HG03354 (cell line): ENCODE data around the gene HDLBP.
"Not testable (repeated sequence)": the region's sequence is repeated elsewhere in the genome, so short reads cannot be mapped to it uniquely, and the experiment has no call there.

ENCODE experiments used
- ATAC-seq: cut with Tn5 transposase; IDR thresholded peaks from one replicate; pipeline ENCODE4 v1.9.1; 2021; ENCODE audit warnings: mild to moderate bottlenecking; ENCODE audit not compliant: unreplicated experiment, poor library complexity, severe bottlenecking

The HDLBP gene

DNA sequence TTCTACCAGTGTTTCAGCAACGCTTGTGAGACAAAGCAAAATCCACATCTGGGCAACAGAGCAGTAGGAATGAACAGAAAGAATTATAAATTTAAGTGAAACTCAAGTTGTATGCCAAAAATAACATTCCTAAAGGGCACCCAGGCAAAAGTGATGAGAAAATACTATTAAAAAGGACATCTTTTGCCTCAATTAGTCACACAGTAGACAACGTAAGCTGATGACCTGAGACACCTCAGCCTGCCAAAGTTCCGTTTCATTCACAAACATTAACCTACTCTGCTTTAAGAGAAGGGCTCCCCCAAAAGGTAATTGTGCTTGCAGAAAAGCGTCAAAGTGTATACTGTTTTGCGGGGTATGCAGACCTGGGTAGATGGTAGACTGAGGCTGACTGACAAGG lies 7.2 kb downstream of the HDLBP start:
- no peak for ATAC-seq

DNA sequence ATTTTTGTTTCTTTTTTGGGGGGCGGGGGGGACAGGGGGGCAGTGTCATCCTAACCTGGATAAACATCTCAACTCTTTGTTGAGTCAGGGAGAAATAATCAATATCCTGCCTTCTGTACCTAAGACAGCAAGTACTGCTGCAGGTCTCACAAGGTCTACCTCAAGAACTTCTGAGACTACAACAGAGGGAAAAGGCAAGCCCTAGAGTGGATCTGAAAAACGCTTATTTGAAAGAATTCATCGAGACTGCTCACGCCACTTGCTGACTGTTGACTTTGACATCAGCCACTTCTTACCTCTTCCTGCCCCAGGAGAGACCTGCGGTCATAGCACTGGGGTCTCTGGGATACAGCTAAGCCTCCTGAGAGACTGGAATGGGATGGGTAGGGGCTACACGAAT lies 8.4 kb downstream of the HDLBP start:
- no peak for ATAC-seq

DNA sequence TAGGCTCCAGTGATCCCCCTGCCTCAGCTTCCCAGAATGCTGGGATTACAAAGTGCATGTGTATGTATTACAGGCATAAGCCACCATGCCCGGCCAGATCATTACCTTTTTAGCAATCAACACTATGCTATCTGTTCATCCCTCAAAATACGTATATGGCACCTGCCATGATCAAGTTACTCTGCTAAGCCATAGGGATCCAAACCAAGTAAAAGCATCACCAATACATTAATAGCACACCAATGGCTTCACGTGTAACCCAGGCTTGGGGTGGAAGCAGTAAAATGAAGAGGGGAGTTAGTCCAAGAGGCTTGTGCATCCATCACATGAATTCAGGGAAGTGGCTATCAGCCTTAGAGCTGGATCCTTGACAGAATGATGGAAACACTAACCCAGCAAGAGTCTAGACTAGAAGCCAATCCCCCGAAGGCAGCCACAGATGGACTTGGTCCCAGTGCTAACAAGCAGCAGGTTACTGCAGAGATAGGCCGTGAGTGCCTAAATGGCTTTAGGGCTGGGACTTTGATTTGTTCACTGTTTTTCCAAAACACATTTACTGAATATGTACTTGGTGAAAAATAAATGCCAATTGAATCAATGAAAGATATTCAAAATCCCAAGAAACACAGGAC lies 11.3 kb downstream of the HDLBP start:
- ATAC-seq, result no peak

DNA sequence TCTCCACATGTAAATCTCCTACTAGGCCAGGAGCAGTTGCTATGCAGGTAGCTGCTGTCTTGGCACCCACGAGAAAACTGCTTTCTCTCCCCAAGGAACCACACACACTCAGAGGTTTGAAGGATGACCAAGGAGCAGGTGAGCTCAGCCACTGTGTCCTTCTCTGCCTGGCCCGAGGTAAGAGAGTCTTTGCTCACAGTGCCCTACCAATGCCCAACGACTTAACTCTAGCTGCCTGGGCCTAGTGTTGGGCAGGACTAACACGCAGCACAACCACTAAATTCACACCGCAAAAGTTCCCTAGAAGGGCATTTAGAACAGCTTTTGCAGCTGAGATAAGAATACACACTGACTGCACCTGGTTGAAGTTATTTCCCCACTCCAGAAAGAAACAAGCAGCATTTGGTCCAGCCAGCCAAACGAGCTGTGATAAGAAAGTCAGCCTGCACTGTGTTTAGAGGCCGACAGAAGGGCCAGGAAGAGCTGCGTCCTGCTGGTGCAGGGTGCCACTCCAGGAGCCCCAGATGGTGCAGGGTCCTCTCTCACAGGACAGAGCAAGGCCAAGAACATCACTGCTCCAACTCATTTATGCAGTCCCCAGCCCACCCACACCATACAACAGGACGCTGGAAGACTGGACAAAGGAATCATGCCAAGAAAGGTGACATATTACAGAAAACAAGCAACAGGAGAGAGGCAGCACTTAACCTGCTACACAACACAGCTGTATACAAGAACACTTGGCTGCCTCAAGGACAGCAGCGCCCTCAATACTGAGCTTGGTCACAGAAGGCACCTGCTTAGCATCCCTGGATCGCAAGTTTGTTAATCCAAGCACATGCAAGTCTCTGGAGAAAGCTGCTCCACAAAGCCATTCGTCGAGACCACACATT lies 12.5 kb downstream of the HDLBP start:
- no peak for ATAC-seq

DNA sequence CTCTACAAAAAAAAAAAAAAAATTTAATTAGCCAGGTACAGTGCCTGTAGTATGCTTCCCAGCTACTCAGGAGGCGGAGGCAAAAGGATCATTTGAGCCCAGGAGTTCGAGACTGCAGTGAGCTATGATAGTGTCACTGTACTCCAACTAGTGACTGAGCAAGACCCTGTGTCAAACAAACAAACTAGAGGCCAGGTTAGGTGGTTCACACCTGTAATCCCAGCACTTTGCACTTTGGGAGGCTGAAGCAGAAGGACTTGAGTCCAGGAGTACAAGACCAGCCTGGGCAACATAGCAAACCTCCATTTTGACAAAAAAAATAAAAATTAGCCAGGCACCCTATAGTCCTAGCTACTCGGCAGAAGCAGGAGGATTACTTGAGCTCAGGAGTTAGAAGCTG lies 13.4 kb downstream of the HDLBP start:
- ATAC-seq, result no peak

DNA sequence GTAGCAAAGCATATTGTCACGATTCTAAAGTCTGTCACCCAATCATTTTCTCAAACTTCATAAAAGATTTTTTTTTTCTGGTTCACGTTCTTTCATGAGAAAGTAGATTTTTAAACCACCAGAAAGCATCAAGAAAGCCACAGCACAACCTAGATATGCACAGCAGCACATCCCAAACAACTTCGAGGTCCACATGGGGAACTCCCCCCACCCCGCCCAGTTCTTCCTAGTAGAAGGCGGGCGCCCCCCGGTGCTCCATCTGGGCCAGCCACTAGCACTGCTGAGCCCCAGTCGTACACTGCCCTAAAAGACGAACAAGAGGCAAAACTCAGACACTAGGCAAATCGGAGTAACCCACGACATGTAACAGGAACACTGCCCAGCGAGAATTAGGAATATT lies 15.5 kb downstream of the HDLBP start:
- ATAC-seq, result no peak

DNA sequence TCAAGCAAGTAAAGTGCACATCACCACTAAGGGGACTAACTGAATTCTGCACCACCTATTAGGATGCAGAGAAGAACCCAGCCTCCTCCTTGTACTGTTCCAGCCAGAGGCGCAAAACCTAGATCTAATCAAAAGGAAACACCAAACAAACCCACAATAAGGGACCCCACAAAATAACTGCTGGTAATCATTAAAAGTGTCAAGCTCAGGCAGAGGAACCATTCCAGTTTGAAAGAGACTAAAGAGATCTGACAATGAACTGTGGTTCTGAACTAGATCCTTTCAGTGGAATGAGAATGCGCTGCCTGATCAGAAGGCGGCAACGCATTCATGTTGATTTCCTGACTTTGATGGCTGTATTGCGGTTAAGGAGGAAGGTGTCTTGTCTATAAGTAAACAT lies 16.8 kb downstream of the HDLBP start:
- ATAC-seq, result no peak

DNA sequence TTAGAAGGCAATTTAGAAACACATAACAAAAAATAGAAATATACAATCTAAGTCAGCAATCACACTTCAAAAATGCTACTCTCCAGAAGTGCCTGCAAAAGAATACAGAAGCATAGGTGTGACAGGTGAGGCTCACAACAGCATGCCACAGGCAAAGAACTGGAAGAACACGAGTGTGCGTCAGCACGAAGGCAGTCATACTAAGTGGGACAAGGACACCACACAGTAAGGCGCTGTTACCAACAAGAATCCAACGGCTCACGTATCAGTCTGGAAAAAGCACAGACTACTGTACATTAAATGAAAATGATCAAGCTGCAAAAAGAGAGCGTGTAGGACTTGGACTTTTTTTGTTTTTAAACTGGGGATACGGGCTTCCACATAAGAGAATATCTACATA lies 18.7 kb downstream of the HDLBP start:
- no peak for ATAC-seq

DNA sequence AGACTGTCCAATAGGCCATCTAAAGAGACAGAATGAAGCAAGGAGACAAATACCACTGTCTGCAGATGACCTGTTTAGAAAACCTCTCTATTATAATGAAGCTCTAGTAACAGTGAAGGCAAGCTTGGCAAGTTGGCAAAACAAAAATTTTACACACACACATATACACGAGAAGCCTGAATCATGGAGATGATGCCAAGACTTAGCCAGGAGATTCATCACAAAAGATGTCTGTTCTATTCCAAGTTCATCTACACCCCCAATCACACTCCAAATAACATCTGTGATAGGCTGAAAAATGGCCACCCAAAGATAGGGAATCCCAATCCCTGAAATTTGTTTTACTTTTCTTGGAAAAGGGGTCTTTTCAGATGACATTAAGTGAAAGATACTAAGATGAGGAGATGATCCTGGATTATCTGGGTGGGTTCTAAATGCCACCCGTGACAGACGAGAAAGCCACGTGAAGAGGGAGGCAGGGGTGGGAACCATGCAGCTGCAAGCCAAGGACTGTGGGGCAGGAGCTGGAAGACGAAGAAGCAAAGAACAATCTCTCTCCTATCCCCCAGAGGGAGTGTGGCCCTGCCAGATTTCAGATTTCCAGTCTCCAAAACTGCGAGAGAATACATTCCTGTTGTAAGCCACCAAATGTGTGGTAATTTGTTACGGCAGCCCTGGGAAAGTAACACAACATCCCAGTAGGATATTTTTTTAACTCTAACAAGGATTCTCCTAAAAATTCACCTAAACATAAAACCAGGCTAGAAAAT lies 20.0 kb downstream of the HDLBP start:
- ATAC-seq, result no peak

DNA sequence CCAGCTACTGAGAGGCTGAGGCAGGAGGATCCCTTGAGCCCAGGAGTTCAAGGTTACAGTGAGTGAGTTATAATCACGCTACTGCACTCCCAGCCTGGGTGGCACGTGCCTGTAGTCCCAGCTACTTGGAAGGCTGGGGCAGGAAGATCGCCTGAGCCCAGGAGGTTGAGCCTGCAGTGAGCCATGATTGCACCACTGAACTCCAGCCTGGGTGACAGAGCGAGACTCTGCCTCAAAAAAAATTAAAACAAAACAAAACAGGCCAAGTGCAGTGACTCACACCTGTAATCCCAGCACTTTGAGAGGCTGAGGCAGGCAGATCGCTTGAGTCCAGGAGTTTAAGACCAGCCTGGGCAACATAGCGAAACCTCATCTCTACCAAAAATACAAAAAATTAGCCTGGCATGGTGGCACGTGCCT lies 22.1 kb downstream of the HDLBP start:
- not testable (repeated sequence) for ATAC-seq

DNA sequence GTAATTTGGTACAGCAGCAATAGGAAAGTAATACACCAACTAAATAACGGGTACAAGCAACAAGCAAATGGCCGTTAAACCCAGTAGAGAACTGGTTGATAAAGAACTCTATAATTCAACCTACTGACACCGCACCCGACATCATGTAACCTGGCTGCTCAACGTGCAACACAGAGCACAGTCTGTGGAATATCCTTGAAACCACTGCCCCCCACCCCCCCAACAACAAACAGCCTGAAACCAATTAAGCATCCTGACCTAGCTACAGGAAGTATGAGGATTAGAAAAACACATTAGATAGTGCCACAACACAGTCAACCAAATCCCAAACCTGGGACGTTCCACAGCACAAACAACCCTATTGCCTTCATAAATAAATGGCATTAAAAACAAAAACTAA lies 23.5 kb downstream of the HDLBP start:
- no peak for ATAC-seq

DNA sequence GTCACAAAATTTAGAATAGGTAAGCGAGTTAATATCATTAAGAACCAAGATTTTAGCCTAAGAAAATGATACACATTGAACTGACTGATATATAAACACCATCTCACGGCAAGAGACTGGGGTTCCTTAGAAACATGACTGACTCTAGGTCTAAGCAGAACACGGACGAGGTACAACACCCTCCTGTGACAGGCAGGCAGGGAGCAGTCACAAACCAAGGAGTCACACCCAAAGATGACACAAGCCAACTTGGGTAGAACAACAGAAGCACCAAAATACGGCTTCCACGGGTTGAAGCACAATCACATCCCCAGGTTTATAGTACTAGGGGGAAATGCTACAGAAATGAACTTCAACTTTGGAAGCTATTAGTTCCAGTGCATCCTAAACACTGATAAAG lies 24.3 kb downstream of the HDLBP start:
- no peak for ATAC-seq

DNA sequence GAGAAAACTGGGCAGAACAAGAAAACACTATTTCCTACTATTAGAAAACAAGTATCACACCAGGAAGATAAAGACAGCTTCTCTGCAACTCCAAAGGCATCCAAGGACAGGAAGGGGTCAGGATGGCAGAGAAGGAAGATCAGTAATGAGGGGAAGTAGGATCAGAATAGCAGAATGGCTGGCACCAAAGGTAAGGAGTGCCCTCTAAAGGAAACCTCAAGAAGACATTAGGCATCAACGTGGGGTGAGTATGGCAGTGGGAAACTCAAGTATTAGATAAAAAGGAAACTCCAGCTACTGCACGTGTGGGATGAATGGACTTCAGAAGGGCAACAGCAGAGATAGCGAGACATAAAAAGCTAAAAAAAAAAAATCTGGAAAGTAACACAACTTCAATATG lies 25.9 kb downstream of the HDLBP start:
- no peak for ATAC-seq

DNA sequence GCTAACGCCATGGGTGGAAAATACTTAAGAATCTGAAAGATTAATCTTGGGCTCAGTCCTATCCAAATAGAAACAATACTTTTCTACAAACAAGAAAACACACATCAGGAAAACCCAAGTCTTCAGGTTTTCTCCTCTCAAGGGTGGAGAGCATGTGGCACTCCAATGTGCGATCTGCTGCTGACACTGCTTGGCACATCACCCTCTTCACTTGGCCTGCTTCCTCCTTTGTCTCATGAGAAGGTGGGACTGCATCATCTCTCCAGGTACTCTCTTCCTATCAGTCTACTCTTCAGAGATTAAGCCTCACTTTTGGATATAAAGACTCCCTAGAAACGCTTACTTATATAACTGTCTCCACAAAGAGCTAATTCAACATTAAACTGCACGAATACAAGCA lies 26.4 kb downstream of the HDLBP start:
- ATAC-seq, result no peak

DNA sequence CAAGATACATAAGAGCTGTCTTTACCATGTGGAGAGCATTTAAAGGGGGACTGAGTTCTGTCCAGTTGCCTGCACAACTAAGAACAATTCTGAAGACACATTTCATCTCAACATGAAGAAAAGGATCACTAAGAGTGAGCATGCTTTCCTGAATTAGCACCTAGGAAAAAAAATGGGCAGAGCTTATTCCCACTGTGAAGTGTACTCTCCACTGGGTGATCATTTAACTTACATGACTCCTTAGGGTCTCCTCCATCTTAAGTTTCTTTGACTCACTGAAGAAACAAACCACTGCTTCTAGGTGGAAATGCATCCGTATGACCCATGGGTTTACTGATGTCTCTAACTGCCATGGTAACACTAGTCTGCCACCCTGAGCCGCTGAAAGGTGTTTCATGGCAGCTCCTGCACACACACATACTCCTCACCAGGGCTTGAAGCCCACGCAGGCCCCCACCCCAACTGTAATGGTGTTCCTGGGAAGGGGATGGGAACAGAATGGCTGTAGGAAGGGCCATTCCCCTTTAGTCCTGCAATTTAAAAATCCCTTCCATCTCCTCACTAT lies 27.1 kb downstream of the HDLBP start:
- no peak for ATAC-seq

DNA sequence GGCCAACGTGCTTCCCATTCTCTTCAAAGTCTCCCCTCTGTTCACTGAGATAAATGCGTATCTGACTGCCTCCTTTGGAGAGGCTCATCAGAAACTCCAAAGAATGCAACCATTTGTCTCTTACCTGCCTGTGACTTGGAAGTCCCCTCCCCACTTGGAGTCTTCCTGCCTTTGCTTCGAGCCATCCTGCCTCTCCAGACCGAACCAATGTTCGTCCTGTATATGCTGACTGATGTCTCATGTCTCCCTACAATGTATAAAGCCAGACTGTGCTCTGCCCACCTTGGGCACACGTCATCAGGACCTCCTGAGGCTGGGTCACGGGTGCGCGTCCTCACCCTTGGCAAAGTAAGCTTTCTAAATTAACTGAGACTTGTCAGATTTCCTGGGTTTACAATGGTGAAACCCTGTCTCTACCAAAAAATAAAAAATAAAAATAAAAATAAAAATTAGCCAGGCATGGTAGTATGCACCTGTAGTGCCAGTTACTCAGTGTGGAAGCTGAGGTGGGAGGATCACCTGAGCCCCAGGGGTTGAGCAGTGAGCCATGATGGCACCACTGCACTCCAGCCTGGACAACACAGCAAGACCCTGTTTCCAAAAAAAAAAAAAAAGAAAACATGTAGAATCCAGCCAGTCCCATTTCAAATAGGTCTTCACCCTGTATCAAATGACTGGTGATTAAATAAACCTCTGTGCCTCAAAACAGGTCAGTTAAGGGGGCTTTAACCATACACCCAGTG lies 29.0 kb downstream of the HDLBP start:
- no peak for ATAC-seq

DNA sequence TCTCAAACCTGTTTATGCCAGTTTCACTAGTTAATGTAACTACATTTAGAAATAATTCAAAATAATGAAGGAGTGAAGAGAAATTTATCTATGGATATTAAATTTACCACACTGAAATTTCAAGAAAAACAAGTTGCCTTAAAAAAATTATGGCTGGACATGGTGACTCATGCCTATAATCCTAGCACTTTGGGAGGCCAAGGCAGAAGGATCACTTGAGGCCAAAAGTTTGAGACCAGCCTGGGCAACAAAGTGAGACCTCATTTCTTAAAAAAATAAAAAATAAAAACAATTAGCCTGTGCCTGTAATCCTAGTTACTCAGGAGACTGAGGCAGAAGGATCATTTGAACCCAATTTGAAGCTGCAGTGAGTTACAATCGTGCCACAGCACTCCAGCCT lies 29.9 kb downstream of the HDLBP start:
- ATAC-seq, result no peak

DNA sequence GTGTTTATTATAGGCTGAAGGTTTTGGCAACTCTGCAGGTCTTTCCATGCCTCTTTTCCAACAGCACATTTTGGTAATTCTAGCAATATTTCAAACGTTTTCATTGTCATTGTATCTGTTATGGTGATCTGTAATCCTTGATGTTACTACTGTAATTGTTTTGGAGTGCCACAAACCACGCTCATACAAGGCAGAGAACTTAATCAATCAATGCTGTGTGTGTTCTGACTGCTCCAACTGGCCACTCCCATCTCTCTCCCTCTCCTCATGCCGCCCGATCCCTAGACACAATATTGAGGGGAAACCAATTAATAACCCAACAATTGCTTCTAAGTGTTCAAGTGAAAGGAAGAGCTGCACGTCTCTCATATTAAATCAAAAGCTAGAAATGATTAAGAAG lies 32.9 kb downstream of the HDLBP start:
- ATAC-seq, result no peak

DNA sequence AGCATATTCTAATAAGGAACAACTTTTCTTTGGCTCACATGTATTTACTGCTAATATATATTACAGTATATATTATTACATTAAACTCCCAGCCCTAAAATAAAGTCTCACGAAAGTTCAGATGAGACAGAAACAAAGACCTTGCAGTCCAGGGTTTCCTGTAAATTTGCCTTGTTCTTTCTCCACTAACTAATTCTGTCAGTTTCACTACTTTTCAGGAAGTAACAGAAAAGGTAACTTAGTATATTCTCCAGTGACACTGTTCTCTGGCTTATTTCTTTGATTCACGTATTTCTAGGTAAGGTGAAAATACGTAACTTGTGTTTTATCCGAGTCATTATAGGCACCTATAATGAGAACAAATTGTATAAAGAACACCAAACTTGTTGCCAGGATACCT lies 35.2 kb downstream of the HDLBP start:
- ATAC-seq, result no peak

DNA sequence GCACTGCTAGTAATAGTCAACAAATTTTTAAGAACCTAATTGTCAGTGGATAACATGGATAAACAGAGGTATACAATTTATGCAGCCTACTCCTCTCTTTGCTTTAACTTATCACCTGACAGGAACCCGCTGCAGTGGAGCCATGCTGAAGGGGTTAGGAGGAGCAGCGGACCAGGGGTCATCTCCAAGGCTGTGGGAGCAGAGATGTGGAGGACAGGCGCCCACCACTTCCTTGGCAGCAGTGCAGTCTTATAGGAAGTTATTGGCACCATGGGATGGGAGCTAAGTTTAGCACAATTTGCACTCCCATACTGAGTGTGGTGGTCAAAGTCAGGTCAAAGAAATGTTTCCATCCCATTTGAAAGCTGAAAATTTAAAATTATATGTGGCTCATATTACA lies 35.6 kb downstream of the HDLBP start:
- ATAC-seq, result no peak
